HG02610 (cell line): ENCODE data around the gene ADRA1B.

Experiments used
- ATAC-seq: cut with Tn5 transposase; IDR thresholded peaks from one replicate; pipeline ENCODE4 v1.9.1; 2021; ENCODE audit warnings: mild to moderate bottlenecking, moderate library complexity; ENCODE audit not compliant: unreplicated experiment

The ADRA1B gene

DNA sequence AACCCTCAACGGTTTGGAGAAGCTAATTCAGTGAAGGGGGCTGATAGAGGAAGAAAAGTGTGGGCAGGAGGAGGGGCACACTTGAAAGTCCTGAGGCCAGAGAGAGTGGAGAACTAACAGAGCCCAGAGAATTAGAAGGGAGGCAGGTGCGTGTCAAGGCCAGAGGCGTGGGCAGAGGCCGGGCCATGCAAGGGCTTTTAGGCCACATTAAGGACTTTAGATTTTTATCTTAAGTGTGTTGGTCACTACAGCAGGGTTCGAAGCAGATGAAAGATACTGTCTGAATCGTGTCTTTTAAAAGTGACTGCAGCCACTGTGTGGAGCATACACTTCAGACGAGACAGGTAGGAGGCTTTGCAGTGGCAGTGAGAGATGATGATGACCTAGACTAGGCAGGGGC lies 6.7 kb downstream of the ADRA1B start:
- ATAC-seq, result no peak

DNA sequence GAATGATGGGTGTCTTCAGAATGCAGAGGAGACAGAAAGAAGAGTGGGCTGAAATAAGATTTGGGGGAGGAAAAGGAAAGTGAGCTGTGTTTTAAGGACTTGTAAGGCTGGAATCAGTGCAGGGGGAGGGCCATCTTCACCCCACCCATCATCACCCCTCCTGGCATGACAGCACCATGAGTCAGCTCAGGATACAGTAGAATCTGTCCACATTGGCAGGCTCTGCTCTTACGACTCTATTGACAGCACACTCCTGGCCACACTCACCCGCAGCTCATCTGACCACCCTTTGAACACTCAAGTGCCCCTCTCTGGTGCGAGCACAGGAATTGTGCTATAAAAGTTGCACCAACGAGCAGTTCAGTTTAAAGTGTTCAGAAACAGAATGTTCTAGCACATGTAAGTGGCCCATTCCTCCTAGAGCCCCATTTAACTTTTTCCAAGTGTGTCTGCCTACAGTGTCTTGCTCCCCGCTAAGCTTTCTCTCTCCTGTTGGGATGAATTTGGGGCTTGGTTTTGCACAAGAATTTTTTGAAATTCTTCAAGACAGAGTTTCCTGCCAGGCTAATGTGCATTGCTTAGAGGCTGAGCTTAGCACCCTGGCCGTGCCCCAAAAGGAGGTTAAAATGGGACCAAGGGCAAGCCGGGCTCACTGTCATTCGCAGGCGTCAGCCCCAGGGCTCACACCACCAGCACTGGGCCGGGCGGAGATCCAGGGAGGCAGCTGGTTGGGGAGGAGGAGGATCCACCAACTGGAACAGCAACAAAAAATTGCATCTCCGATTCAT lies 12.0 kb downstream of the ADRA1B start:
- ATAC-seq, result no peak

DNA sequence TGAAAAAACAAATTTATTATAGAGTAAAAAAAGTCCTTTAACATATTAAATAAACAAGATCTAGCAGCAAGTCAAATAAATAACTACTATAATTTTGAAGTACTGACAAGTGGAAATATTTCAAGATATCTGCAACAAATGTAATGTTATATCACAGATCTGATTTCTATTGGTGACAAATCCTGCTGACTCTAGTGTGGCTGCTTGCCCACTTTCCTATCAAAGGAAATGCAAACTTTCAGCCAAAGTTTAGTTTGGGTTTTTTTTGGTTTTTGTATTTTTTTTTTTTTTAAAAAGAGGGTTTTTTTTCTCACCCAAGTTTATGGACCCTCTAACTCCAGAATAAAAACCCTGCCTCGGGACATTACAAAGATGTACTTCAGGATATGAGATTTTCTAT lies 12.9 kb downstream of the ADRA1B start:
- ATAC-seq, result no peak

DNA sequence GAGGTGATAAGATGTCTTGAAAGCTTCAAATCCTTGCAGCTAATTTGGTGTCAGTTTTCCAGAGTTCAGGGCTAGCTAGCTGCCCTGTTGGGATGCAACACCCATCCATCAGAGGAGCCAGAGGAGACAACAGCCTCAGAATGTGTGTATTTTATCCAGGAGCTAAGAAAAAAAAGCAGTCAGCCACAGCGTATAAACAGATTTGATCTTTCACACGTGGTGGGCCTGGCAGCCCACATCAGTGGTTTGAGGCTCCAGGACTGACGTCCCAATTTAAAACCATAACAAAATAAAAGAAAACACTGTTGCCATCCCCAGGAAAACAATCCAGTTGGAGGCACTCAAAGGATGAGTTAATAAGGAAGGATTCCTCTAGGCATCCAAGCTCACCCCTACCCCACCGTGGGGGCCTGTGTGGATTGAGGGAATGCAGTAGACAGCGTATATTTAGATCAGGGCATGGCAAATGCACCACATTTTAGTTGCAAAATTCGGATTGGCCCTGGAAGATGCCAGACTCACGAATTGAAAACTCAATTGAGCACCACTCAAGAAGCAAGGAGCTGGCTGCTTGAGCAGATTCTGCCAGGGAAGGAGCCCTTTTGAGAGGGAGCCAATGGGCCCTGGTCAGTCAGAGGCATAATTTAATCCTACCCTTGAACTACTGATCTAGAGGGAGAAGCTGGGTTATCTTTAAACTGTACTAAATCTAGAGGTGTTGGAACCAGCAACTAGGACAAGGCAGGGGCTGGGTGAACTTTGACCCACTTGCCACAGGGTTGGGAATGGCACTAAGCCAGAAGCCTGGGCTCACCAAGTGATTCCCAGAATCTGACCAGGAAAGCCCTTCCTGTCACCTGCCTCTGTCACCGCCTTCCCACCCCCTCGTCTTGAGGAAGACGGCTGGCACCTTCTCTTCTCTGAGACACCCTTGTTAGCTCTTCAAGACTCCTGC lies 17.5 kb downstream of the ADRA1B start:
- ATAC-seq, result no peak

DNA sequence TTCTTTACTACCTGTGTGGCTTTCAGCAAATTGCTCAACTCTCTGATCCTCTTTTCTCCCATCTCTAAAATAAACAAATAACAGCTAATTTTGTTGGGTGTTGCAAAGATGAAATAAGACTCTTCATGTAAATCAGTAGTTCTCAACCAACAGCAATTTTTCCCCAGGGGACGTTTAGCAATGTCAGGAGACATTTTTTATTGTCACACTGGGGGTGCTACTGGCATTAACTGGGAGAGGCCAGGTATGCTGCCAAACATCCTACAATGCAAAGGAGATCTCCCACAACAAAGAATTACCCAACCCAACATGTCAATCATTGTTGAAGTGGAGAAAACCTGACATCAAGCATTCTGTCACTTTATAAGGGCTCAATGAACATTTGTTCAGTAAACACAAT lies 19.7 kb downstream of the ADRA1B start:
- no peak for ATAC-seq

DNA sequence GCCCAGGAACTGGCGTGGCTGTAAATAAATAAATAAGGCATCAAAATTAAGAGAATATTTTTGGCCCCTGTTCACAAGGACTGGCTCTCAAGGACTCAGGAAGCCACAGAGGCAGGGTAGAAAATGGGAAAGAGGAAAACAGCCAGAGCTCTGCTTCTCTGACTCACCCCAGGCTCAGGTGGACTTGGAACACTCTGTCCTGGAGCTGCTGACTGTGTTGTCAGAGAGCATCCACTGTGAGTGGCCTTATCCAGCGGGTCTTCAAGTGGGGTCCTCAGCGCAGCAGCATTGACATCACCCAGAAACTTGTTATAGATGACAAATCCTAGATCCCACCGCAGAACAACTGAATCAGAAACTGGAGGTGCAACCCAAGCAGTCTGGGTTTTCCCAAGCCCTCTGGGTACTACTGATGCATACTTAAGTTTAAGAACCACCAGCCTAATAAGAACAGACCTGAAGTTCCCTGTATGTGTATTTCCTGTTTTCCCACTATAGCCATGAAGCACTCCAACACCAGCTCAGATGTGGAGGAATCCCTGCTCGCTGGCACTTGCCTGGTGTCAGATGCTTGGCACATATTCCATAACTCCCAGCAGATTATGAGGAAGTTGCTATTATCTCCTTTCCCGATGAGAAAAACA lies 20.5 kb downstream of the ADRA1B start:
- peak; percentile 54 for ATAC-seq

DNA sequence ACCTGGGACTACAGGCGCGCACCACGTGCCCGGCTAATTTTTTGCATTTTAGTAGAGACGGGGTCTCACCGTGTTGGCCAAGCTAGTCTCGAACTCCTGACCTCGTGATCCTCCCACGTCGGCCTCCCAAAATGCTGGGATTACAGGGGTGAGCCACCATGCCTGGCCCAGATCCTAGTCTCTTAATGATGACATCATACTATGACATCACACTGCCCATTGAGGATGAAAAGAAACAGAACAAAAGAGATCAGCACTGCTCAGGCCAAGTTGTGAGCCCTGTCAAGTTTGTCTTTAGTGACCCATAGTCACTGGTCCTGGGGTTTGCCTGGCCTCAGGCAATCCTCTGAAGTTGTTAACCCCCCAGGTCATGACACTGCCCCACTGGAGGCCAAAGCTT lies 21.3 kb downstream of the ADRA1B start:
- no peak for ATAC-seq

DNA sequence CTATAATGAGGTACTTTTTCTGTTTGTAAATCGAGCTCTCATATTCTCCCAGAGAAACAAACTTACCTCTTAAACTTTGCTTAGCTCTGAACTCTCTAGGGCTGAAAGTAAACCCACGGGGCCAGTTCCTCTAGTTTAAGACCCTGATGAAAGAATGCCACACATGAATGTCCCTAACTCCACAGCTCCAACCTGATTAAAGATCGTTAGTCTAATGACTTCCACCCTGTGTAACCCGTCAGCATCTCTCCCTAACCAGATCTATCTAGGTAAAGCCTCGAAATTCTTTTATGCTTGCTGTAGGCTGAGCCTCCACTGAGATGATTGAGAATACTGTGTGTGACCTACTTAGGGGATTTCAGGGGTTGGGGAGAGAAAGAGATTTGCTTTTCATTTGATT lies 27.0 kb downstream of the ADRA1B start:
- no peak for ATAC-seq

DNA sequence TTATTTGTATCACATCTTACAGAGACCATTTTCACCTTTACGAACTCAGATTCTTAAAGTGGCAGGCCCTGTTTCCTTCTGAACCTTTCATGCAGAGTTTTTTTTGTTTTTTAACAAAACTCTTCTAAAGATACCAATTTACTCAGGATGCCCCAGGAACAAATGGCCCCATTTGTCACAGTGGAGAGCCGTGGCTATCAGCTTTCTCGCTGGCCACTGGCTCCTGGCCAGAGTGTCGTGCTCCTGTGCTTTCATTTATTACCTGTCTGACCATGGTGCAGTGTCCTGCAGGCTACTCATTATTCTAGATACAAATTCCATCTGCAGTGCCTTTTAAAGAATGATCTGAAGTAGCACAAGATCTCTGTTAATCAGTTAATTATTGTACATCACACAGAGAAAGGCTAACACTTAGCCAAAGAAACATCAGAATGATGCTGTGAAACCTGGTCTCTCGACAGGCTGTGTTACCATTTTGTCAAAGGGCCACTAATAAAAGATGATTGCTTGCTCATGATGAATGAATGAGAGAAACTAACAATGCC lies 27.8 kb downstream of the ADRA1B start:
- no peak for ATAC-seq

DNA sequence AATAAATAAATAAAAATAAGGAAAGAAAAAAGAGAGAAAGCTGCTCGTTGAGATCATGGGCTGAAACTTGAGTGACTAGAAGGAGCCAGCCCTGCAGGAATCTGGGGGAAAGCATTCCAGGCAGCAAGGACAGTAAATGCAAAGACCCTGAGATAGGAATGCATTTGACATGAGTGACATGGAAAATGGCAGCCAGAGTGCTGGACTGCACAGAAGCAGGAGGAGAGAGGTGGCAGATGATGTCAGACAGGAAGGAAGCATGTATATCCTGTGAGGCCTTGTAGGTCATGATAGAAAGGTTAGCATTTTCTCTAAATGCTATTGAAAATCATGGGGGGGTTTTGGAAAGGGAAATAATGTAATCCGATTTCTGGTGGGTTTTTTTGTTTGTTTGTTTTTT lies 29.1 kb downstream of the ADRA1B start:
- ATAC-seq, result no peak

DNA sequence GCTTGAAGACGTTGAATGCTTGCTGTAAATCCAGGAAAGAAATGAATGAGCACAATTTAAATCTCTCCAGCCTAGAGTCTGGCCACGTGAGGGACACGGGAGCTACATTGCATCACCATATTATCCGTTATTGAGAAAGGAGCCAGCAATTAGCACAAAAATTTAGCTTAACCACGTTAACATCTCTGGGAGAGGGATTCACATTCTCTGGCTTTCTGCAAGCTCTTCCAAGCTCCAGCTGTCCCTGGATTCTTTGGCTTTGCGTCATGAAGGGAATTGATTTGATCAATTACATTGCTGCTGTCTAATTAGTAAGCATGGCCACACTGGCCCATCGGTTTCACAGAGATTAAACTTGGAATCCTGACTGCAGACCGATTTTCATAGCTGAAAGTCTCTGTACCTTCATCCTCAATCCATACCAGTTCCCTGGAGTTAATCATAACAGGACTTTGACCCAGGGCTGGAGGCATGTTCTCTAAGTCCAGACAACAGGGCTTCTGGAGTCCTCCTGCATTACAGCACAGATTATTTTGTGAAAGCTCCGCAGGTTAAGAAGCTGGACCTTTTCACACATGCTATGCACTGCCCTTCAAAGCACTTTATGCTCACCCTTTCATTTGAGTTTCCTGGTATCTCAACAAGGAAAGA lies 31.6 kb downstream of the ADRA1B start:
- ATAC-seq, result no peak

DNA sequence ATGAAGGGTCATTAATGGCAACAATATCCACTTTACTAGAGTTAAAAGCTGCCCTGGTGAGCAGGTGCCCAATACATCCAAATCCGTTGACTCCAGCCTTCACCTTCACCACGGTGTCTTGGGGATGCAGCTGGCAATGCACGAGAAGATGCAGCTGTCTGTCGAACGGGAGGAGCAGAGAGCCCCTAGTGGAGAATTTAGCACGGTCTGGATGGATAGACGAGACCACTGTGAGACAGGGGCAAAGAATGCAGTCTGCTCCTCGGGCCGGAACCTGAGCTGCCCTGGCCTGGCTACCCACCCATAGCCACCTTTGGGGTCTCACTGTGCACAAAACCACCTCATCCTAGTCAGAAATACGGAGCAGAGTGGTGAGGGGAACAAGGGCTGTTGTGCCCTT lies 35.1 kb downstream of the ADRA1B start:
- no peak for ATAC-seq

DNA sequence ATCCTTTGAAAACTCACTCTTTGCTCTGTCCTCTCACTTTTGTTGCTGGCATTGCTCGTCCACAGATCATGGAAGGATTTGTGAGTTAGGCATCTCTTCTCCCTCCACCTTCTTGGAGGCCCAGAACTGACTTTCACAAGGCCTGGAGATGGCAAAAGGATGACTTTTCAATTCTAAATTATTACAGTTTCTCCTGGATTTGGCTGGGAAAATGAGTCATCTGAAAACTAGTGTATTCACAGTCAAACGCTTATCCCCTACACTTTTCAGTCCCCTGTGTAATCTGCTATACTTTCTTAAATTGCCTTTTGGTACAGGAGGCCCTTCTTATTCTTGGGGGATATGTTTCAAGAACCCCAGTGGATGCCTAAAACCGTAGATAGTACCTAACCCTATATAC lies 35.6 kb downstream of the ADRA1B start:
- no peak for ATAC-seq

DNA sequence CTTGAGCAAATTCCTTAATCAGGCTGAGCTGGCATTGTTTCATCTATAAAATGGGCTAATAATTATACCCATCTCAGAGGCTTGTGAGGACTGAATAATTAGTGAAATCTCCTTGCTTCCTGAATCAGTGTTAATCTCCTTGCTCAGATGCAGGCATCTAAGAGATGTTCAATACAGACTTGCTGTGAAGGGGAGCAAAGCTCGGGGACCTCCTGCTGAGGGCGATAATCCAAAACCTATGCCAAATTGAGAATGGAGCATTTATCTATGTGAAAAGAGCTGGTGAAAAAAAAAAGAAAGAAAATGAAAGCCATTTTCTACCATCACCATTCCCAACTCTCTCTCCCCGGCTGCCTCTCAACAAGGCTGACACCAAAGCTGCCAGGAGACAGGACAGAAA lies 37.3 kb downstream of the ADRA1B start:
- ATAC-seq, result no peak

DNA sequence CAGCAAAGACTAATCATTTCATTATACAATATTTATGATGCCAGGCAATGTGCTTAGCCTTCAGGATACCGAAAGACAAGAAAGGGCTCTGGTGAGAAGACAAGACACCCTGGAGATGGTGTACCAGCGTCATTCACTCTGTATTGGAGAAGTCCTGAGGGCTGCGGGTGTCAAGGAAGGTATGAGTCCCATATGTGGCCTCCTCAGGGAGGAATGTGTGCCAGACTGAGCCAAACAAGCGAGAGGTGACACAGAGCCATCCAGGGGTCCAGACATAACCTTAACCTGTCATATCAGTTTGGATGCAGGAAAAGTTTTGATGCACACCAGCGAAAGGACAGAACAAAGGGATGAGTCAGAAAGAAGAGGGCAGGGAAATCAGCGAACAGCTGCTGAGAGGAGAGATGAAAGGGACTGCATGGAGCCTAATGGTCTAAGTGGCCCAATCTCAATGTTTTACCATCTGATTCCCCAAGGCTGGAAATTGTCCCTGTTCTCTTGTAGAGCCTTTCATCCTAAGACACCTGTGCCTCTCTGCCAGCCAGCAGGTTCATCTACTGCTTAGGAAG lies 38.9 kb downstream of the ADRA1B start:
- no peak for ATAC-seq

DNA sequence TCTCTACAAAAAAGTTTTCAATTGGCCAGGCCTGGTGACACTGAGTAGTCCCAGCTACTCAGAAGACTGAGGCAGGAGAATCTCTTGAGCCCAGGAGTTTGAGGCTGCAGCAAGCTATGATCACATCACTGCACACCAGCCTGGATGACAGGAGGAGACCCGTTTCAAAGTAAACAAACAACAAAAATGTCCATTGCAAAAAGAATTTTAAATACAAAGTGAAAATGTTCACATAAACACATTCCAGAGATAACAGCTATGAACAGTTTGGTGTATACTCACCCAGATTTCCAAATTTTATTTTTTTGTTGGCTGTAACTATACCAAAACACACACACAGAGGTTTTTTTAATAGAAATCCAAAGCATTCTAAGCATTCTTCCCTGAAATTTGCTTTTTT lies 39.8 kb downstream of the ADRA1B start:
- no peak for ATAC-seq

DNA sequence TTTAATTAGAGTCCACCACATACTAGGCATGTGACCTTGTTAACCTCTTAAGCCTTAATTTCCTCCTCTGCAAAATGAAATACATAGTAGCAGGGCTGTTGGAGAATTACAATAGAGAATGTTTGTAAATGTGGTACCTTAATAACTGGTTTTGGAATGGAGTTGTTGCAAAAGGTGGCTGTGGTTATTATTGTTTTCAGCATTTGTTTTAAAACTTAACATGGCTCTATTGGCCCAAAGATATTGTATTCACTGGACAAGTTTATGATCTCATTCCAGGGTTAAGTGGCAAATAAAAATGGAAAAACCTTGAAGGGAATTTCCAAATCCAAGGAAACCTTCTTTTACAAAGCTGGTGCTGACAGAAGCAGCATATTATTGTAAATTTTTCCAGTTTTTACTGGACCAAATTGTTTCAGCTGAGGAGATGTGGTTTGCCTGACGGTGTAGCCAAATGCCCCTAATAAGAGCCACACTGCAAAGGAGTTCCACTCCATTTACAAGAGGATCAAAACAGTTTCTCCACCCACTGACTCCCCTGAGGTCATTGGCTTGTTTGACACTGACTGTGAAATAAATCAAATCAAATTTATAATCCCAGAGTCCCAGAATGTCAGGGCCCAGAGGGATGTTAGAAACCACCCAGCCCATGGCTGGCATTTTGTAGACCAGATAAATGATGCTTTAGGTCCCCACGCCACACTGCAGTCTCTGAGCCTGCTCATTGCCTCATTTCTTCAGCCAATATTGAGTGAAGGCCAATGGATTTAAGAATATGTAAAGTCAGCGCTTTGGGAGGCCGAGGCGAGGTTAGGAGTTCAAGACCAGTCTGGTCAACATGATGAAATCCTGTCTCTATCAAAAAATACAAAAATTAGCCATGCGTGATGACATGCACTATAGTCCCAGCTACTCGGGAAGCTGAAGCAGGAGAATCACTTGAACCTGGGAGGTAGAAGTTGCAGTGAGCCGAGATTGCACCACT lies 45.2 kb downstream of the ADRA1B start:
- ATAC-seq, result no peak

DNA sequence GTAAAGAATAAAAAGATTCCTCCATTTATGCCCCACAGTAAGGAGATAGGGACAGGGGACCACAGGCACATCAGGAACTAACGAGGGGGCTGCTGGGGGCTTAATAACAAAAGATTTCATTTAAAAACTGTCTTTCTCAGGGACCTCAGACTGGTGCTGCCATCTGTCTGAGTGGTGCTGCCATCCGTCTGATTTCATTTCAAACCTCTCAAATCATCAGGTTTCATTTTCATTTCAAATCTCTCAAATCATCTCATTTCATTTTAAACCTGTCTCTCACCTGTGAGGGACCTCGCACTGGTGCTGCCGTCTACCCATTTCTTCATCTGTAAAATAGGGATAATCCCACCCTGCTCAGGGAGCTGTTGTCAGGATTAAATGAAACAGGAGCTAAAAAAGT lies 45.9 kb downstream of the ADRA1B start:
- no peak for ATAC-seq

DNA sequence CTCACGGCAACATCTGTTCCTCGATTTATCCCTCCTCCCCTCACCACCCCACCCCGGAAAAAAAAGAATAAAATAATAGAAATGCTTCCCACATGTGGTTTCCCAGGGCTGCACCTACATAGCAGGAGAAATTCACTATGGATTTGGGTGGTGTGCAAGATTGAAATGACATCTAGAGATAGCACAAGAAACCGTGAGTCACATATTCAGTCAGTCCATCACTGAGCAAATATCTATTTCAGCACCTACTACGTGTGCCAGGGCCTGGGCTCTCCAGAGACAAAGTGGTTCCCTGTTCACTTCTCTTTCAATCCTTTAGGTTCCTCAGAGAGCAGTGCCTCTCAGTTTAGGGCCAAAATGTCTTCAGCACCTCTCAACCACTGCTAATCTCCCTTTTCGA lies 47.7 kb downstream of the ADRA1B start:
- ATAC-seq, result no peak
